Right atrium auricular region (tissue), 2 donors: ENCODE measurements around the gene PAM16. TPM values are rescaled to one million over a fixed set of nuclear protein-coding genes. Genes with fewer than 3 reads are reported as not detected.

Experiments
- DNase-seq: peaks from one replicate; pipeline ENCODE4 v3.0.0-alpha.2; 2019; ENCODE audit warnings: low spot score
- H3K27ac ChIP-seq, 2 donors: fragments of 200-600 bp; sonication (generic); 1 replicate in 1 of 2; 2 replicates in 1 of 2; pipeline ENCODE4 v1.5.1; 2016 to 2019
- H3K27me3 ChIP-seq, 2 donors: fragments of 200-600 bp; sonication (generic); one replicate each; pipeline versions ENCODE4 v1.5.1 to v1.6.0; 2017 to 2019
- H3K36me3 ChIP-seq: fragments of 200-600 bp; sonication (generic); one replicate; pipeline ENCODE4 v1.5.1; 2016
- H3K4me1 ChIP-seq, 2 donors: fragments of 200-600 bp; sonication (generic); one replicate each; pipeline versions ENCODE4 v1.5.1 to v1.6.0; 2017 to 2019
- H3K4me3 ChIP-seq, 2 donors: fragments of 200-600 bp; sonication (generic); 1 replicate in 1 of 2; 2 replicates in 1 of 2; pipeline ENCODE4 v1.5.1; 2017 to 2019; ENCODE audit warnings: mild to moderate bottlenecking in 1 of 2, moderate library complexity in 1 of 2
- H3K9me3 ChIP-seq, 2 donors: fragments of 200-600 bp; sonication (generic); one replicate each; pipeline ENCODE4 v1.5.1; 2019
- CTCF ChIP-seq, 2 donors: fragments of 200-600 bp; sonication (generic); IDR thresholded peaks; one replicate each; pipeline ENCODE4 v1.5.1; 2019; ENCODE audit warnings: antibody characterized with exemption in 2 of 2
- total RNA-seq, 2 donors: library from RNA; depleted of rRNA; stranded (reverse); fragments of >200 nt; gene quantifications; one replicate each; pipeline ENCODE4 v1.1.0, GENCODE V29; 2016

The PAM16 gene
- total RNA-seq, 2 donors from 2014 or later = 54.6 to 85.7 TPM

GRCh38 chr16:4381072-4381934 is 30.2 kb upstream of the PAM16 start:
- H3K4me3 ChIP-seq = no peak overlapping the region
- no peaks in the 10 kb centered on the region for H3K9me3 ChIP-seq
- H3K4me1 ChIP-seq = peaks cover 0 to 54% of the 10 kb centered on the region in 2 donors
- TF ChIP-seq CTCF (IDR thresholded peaks at IDR 0.05) = no peak
- no peak overlapping the region for H3K27ac ChIP-seq
- H3K36me3 ChIP-seq = peaks cover 25% of the 10 kb centered on the region
- DNase-seq = no peak
- no peaks in the 10 kb centered on the region for H3K27me3 ChIP-seq

GRCh38 chr16:4380119-4381063 is 29.3 kb upstream of the PAM16 start:
- peak overlapping the region in 1 of 2 donors; percentile 0 for H3K27ac ChIP-seq
- H3K4me1 ChIP-seq = peaks cover 0 to 56% of the 10 kb centered on the region in 2 donors
- H3K9me3 ChIP-seq = no peaks in the 10 kb centered on the region
- H3K36me3 ChIP-seq = peaks cover 25% of the 10 kb centered on the region
- no peak for TF ChIP-seq CTCF (IDR thresholded peaks at IDR 0.05)
- H3K4me3 ChIP-seq = no peak overlapping the region
- no peak for DNase-seq
- H3K27me3 ChIP-seq = no peaks in the 10 kb centered on the region

GRCh38 chr16:4378999-4379690 is 28.0 kb upstream of the PAM16 start:
- DNase-seq = no peak
- peaks cover 0 to 65% of the 10 kb centered on the region in 2 donors for H3K4me1 ChIP-seq
- peaks cover 25% of the 10 kb centered on the region for H3K36me3 ChIP-seq

GRCh38 chr16:4378161-4378666 is 27.1 kb upstream of the PAM16 start:
- DNase-seq = peak; percentile 83
- peaks cover 0 to 68% of the 10 kb centered on the region in 2 donors for H3K4me1 ChIP-seq
- no peak overlapping the region for H3K4me3 ChIP-seq
- no peaks in the 10 kb centered on the region for H3K9me3 ChIP-seq
- no peaks in the 10 kb centered on the region for H3K27me3 ChIP-seq
- no peak for TF ChIP-seq CTCF (IDR thresholded peaks at IDR 0.05)
- H3K27ac ChIP-seq = peak overlapping the region; percentile 89 to 93
- H3K36me3 ChIP-seq = peaks cover 25% of the 10 kb centered on the region

More at GRCh38 chr16:4378999-4379690, 28.0 kb upstream of the PAM16 start:
- Histone ChIP-seq H3K4me3 (no peak overlapping the region), H3K27ac (peak overlapping the region; percentile 89 to 93), H3K27me3 (no peaks in the 10 kb centered on the region), H3K9me3 (no peaks in the 10 kb centered on the region)
- TF ChIP-seq CTCF (IDR thresholded peaks at IDR 0.05) = no peak

GRCh38 chr16:4377573-4378154 is 26.5 kb upstream of the PAM16 start:
- no peak for DNase-seq
- TF ChIP-seq CTCF (IDR thresholded peaks at IDR 0.05) = no peak
- Histone ChIP-seq H3K27me3 (no peaks in the 10 kb centered on the region), H3K4me3 (no peak overlapping the region), H3K4me1 (peaks cover 0 to 74% of the 10 kb centered on the region in 2 donors), H3K9me3 (no peaks in the 10 kb centered on the region), H3K27ac (peak overlapping the region; percentile 89 to 93), H3K36me3 (peaks cover 21% of the 10 kb centered on the region)
